ENCODE measurements around the gene TMOD2.

Gene TMOD2

DNA sequence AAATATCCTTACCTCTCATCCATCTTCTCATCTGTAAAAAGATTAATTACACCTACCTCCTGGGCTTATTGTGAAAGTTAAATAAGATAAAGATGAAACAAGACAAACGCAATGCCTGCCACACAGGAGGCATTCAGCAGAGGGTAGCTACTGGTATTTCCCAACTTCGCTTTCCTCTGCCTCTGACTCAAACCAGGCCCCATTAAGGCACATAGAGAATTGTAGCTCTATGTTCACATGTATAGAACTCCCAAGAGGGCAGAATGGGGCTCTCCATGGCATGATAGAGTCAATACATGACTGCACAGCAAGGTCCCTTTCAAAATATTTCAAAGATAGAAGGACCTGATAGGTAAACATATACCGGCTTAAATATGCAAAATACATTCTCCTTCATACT is 15.3 kb upstream of the TMOD2 start:
- no peak for DNase-seq

DNA sequence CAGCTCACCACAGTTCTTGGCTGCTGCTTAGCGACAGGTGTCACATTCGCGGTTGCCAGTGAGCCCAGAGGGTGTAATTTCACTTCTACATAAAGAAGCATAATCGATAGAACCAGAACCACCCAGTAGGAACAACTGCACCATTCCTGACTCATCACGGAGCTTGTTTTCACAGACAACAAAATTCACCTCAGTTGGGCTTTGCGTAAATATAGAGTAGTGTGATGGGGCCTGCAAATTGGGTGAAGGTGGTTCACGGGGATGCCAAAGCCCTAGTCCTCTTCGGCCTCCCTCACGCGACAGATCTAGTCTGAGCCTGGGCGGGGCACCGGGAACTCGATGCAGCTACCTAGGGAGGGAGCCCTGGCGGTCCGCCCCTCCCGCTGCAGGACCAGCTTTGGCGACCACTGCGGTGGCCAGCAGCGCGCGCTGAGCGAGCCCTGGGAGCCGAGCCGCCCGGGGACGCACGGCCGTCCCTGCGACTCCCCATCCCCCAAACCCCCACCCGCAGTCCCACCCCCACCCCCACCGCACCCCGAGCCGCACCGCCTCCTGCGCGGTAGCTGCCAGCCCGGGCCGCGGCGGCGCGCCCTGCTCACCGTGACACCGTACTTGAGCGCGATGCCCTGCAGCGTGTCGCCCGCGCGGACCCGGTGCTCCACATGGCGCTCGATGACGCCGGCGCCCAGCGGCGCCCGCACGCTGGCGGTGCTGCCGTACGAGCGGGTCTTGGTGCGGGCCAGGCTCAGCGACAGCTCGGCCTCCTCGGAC is 14.5 kb upstream of the TMOD2 start:
- no peak for DNase-seq

DNA sequence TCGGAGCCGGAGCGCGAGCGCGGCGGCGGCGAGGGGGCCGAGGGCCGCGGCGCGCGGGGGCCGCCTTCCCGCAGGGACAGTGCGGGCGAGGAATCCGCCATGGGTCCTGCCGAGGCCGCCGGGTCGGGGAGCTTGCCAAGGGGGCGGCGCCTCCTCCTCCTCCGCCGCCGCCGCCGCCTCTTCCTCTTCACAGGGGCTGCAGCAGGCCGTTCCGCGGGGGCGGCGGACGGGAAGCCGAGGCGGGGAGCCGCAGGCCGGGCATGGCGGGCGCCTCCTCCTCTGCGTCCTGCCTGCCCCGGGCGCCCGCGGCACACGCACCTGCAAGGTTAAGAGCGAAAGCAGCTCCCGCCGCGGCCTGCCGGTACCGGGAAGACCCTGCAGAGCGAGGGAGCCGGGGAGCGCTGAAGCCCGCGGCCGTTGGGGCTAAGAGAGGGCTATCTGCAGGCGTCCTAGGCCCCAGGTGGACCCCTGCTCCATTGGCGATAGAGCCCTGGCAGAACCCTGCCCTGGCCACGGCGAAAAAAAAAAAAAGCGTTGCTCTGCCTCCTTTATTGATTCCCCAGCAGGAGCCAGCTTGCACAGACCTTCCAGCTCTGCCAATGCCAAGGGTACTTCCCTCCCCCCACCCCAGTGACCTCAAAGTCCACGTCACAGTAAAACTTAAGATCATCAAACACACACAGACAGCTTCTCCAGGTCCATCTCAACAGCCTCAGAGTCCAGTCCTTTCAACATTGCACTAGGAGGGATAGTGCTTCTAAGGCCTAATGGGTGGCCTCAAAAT is 13.7 kb upstream of the TMOD2 start, which contains the start of gene LYSMD2:
Gene LYSMD2, minus strand, starts transcription at position 134 of the 784 bp plus-strand sequence. Its CDS starts 33 bp downstream, at position 101.
- DNase-seq: peak; percentile 30

DNA sequence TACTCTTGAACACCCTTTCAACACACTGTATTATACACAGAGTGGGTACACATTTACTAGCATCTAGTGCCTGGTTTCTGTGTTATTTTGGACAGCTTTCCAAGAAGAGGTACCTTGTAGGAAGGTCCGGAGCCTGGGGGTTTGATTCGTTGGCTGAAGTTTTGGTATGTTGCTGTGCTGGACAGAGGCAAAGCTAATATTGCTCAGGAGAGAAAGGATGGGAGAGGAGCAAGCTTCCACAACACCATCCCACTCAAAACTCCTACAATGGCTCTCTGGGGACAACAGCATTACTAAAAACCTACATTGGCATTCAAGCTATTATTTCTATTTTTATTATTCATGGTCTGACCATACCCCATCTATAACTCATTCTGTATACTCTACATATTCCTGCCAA is 12.8 kb upstream of the TMOD2 start:
- no peak for DNase-seq

DNA sequence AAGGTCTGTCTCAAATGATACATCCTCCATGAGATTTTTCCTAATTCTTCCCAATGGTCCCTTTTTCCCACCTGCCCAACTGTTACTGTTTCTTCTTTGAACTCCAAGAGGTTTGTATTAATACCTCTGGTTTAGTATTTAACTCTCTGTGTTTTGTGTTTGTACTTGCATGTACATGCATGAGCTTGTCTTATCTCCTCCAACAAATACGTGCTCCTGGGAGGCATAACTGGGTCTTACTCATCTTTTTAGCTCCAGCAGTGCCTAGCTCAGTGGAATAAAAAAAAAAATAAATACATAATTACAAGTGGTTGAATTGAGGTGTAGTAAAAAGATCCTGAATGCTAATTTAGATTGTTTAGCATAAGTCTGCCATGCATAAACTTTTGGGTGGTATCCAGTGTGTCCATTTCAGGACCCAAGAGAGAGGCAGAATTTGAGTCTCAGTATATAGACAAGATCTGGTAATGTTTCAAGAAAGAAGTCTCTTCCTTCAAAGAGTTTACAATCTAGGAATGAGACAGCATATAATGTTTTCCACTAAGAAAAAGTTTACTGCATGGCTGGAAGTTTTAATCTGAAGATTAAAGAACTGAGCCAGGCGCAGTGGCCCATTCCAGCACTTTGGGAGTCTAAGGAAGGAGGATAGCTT is 12.2 kb upstream of the TMOD2 start:
- no peak for DNase-seq

DNA sequence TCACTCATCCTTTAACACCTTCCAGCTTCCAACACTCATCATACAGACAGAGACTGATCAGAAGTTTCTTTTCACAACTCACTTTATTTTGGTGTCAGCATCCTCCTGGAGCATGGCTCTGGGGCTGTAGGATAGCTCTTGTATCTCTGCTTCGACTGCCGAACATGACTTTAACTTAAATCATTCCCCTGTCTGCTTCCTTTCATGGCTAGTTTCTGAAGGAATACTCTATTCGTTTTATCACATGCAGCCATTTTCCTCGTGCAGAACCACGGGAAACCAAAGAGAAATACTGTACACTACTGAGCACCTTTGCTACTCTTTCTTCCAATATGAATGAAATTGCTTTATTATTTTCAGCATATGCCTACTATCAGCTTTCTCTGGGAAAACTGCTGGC is 2.1 kb upstream of the TMOD2 start:
- no peak for DNase-seq

DNA sequence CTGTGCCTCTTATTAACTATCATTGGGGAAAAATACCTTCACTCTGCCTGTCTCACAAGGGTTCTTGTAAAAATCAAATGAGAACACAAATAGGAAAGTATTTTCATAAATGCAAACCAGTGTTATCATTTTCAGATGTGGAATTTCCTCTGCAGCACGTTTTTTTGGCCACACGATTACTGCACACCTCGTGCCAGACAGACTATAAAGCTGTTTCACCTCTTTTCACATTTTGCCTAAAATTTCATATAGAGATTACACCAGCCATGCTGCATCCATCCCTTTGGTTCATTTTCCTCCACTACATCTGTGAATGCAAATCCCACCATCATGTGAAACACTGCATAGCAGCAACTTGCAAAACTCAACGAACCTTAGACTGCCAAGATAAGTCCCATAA is 1.2 kb upstream of the TMOD2 start:
- DNase-seq: no peak

DNA sequence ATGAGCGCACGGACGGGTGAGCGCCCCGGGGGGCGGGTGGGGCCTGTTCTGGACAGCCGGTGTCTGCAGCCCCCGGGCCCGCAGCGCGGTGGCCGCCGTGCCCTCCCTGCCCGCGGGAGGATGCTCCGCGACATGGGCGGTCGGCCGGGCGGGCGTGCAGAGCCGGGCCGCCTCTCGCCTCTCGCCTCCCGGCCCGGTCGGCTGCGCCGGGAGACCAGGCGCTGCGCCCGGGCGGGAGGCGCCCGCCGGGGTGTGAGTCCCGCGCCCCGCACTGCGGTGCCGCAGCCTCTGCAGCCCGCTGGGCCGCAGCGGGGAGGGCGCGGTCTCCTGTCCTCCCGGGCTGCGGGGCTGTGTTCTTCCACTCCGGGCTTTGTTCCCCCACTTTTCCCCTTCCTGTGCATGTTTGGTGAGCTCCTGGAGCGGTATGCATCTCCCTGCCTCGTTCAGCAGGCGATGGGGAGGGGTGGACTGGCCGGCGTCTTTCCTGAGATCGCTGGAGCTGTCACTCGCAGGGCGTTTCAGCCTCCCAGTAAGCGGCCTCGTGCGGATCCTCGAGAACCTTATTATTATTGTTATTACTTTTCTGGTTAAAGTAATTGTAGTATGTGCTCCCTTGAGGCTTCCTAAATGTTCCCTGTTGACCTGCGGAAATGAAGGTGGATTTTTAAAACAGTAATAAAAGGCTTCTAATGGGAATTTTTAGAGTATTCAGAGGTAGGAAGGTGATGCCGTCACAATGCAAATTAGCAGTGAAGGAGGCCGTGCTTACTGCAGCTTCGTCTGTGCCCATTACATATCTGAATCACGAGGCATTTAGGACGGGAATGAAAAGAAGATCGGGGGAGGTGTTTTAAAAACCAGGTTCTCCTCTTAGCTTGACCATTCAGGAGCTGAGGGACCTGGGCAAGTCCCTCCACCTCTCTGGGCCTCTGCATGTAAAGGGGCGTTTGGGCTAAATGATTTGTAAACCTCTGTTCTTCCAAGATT is 593 bp downstream of the TMOD2 start:
- peak; percentile 28 for DNase-seq

DNA sequence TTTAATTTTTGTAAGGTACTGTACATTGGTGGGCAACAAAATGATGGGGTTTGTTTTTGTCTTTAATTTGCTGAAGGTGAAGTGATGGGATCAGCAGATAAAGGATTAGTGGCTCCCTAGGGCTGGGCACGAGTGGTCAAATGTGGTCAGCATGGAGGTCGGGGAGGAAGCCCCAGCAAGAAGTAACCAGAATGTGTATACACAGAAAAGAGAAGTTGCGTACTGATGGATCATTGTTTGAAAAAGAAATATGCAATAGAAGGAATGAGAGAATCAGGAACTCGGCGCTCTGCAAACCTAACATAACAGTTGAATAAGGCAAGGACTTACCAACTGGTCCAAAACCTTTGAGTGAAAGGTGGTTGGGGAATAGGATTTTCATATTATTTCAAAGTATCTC is 1.5 kb downstream of the TMOD2 start:
- no peak for DNase-seq

DNA sequence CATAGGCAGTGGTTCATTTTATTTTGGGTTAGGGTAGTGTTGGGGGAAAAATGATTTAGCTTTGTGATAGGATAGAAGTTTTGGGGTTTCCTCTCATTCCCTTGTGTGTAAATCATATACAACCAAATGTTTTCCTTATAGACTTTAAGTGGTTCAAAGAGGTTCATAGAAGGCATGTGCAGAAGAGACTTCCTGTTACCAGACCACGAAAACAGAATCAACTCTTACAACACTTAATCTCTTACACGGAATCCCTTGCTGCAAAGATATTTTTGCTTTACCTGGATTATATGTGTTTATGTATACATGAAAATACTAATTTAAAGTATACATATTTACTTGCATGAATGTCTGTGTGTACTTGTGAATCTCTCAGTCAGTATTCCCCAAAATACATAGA is 2.9 kb downstream of the TMOD2 start:
- DNase-seq: no peak

DNA sequence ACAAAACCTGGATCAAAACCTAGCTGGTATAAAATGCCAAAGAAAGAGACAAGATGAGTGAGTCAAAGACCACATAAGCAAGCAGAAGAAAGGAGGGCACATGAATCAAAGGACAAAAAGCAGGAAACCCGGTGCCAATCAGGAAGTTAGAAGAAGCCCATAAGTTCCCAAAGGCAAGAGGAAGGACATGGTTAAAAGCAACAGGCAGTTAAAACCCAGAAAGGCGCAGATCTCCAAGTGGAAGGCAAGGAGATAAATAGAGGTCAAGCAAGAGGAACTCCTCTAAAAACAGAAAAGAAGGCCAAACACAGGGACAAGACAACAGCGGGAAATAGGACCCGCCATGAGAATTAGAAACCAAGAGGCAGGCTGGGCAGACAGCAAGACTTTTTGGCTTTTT is 4.4 kb downstream of the TMOD2 start:
- DNase-seq: no peak

DNA sequence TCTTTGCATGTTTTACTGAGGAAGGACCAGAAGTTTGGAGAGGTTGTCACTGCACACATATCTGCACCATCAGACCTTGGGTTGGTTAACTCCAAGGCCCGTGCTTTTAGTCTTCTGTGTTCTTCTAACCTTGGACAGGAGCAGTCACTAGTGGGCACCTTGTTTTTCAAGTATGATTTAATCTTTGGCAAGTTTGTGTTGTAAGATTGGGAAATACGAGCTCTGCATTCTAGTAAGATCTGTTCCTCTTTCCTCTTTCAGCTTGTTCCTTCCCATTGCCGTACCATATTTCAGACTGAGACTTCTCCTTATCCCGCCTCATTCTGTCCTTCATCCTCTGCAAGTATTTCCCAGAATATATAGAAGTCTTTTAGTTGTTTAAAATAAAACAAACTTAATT is 5.1 kb downstream of the TMOD2 start:
- DNase-seq: no peak

DNA sequence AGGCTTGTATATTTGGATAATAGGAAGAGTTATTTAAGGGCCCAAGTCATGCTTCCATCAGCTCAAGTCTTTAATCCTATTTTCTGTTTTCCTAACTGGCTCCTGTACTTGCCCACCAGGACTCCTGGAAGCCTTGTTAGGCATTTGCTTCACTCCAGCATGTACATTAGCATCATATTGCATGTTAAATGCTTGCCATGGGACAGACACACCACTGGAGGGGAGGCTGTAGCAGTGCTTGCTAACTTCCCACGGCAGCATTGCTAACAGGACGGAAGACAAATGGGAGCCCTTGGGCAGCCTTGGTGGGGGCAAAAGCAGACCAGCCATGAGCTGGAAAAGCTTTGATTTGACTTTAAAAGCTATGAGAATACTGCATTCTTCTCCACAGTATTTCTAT is 6.1 kb downstream of the TMOD2 start:
- no peak for DNase-seq

DNA sequence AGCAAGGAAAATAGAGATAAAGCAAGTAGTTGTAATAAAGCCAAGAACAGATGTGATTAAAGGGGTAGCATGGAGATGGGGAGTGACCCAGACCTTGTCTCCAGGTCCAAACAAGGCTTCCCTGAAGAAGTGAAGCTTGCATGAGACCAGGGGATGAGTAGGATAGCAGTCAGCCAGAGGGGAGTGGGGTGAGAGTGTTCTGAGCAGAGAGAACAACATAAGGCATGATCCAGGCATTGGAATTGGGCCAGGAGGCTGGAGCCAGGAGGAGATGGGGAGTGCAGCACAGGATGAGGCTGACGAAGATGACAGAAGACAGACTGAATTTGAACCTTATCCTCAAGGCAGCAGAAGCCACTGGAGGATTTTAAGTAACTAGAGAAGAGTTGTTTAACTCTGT is 7.2 kb downstream of the TMOD2 start:
- DNase-seq: no peak

DNA sequence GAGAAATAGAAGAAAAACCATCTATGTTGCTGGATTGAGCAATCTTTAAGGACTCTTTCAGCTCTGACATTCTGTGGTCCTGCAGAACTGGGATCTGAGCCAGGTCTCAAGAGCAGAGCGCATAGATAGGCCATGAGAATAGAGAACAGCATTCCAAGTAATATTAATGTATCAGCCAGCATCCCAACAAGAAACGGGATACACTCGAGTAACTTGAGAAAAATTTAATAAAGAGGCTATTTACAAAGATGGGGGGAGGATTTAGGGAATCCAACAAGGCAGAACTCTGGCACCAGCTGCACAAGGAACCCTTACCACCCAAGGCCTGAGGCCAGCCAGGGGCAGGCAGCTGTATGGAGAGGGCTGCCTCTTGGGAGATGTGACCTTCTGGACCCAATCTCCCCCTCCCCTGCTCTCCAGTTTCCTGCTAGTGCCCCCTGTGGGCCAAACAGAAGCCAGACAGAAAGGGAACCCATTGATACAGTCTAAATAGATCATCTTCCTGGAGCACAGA is 8.2 kb downstream of the TMOD2 start:
- DNase-seq: no peak

DNA sequence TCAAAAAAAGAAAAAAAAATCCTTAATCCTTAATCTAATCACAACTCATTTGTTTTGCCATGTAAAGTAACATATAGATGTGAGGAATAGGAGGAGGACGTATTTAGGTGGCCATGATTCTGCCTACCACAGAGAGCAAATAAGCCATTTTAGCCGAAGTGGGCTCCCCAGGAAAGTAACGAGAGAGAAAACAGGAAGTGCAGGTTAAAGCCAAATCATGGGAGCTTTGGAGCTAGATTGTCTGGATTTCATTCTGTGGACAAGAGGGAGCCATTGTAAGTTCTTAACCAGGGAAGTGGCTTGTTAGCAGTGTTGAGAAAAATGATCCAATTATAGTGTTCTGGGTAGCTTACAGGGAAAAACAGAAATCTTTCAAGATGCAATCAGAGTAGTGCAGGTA is 9.4 kb downstream of the TMOD2 start:
- no peak for DNase-seq

DNA sequence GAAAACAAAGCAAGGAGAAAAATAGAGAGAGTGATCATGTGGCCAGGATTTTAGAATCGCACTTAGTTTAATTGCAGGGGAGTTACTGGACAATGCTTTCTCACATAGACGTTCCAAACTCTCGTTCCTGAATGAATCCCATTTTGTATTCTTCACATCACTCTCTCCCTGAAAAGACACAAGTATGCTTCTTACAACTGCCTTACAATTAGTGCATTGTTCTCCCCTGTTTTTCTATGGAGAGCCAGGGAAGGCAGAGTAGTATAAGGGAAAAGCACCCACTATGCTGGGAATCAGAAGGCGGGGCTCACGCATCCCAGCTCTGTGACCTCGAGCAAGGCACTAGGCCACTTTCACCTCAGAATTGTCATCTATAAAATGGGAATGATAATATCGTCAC is 14.4 kb downstream of the TMOD2 start:
- no peak for DNase-seq

DNA sequence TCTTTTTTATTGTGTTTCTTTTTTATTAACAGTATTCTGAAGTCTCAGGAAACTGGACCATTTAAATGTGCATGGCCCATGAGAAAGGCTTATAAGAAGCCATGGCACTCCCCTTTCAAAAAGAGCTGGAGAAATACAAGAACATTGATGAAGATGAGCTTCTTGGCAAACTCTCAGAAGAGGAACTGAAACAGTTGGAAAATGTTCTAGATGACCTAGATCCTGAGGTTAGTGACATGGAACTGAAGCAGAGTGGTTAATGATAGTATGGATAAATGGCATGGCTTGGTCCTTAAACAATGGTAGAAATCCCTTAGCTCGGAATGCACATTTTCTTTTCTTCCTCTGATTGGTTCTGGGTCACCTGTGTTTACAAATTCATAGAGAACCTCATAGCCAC is 14.9 kb downstream of the TMOD2 start:
- no peak for DNase-seq

DNA sequence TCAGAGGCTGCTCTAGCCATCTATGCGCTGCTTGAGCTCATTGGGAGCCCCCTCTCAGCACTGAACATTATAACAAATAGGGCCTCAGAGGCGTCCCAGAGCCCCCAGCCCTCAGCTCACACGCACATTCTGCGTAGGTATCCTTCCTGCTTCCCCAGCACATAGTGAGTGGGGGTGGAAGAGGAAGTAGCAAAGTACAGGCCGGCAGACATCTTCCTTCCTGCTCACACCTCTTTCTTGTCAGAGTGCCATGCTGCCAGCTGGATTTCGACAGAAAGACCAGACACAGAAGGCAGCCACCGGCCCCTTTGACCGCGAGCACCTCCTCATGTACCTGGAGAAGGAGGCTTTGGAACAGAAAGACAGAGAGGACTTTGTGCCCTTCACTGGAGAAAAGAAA is 16.6 kb downstream of the TMOD2 start:
- DNase-seq: no peak

DNA sequence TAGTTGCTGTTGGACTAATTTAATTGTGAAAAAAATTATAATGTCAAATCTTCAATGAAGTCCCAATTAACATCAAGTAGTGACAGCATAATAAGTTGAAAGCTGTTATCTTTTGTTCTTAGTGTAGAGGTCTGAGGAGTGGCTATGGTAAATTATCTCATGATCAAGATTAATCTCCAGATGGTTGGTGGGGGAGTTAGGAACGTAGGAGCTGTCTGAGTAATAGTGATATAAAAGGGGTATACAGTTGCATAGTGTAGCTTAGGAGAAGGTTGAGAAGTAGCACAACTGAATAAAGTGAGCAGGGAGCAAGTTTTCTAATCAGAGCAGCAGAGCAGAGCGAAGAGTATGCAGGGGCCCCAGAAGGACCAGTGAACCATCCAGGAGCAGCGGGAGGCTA is 19.5 kb downstream of the TMOD2 start:
- no peak for DNase-seq

DNA sequence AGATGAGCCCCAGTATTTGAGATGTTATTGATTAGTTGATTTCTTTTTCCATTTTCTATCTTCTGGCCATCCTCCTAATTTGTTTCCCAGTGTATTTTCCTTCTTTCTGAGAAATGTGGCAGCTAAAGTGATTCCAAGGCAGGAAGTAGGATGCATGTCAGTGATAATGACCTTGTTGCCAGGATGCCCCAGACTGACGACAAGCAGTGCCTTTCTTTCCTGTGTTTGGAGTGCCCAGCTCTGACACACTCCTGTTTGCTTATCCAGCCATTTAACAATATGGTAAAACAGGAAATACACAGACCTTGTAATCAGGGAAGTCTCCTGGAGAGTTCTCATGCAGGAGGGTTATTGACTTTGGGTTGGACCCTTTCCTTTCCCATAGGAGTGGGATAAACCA is 20.4 kb downstream of the TMOD2 start:
- DNase-seq: peak; percentile 45

DNA sequence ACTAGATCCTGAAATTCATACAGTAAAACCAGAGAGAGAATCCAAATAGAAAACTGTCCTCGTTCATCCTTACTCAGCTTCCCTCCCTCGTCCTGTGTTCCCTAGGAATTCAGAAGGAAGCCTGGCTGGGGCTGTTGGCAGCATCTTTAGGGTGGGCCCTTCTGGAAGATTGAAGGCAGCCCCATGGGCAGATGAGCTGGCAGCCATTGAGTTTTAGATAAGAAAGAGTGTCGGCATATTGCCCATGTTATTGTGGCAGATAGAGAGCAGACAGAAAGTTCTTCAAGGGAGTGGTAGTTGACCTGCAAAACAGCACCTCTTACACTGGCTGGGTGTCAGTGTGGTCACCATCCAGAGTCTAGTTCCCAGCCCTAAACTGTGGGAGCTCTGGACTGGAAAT is 23.5 kb downstream of the TMOD2 start:
- no peak for DNase-seq
